HUDEP-2 (cell line): ENCODE measurements around the gene SPTSSA.

ENCODE experiments used
- DNase-seq, 76 experiments: peaks; one replicate each; lab custom pipeline; 2025; ENCODE audit not compliant: unreplicated experiment in 76 of 76; lab: John Stamatoyannopoulos, UW

SPTSSA gene

DNA sequence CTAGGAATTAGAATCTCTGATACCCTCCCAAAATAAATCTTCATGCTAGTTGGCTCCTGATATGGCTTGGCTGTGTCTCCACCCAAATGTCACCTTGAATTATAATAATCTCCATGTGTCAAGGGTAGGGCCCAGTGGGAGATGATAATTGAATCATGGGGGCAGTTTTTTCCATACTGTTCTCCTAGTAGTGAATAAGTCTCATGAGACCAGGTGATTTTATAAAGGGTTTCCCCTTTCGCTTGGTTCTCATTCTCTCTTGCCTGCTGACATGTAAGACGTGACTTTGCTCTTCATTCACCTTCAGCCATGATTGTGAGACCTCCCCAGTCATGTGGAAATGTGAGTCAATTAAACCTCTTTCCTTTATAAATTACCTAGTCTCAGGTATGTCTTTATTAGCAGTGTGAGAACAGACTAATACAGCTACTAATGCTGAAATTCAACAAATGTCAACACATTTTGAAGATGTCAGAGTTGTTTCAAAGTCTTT lies 12.2 kb upstream of the SPTSSA start:
- no peak for DNase-seq

DNA sequence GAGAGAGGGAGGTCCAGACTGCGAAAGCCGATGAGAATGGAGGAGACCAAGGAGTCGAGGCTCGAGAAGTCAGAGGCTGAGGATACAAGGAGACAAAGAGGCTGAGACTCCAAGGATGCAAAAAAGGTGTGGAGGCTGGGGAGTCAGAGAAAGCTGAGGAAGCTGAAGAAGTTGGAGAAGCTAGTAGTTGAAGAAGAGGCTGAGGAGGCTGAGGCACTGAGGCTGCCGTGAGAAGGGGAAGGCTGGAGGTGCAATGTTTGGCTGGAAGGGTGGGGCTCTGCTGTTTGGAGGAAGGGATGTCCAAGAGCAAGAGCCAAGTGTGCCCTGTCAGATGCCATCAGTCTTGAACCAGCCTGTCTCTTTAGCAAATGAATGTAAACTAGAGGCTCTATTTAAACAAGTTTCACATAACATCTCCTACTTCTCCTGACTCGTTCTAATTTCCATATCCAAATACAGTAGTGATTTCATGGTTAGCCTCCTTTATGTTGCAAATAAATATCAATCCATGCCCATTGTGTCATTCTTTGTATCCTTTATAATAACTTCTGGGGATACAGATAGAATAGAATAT lies 10.8 kb upstream of the SPTSSA start:
- no peak for DNase-seq

DNA sequence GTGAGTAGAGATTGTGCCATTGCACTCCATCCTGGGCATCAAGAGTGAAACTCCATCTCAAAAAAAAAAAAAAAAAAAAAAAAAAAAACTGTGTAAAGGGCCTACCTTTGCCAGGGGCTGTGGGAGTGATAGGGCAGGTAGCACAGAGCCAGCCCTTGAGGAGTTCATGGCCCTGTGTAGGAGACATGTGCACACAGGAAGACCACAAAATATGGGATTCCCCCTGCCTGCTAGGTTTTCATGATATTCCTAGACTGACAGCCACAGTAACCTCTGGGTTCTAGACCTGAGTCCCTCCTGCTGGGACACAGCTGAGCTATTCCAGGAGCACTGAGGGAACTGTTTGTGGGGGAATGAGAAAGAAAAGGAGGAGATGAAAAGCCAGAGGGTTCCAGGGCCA lies 8.3 kb upstream of the SPTSSA start:
- no peak for DNase-seq

DNA sequence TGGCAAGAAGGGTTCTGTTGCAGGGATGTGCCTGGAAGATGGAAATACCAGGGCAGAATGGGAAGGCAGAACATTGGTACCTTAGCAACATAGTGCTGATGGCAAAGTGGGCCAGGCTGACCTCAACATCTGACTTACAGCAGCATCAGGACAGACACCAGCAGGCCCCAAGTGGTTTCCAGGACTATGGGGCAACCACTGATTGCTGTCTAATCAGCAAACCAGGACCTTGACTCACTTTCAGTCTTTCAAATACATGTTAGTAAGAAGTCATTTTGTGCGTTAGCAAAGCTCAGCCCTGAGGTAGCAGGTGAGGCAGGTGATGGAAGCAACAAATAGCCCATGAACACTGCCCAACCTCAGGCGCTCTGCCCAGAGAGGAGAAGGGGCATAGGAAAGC lies 4.7 kb upstream of the SPTSSA start:
- DNase-seq: peak in 1 of 76 experiments; percentile 1

DNA sequence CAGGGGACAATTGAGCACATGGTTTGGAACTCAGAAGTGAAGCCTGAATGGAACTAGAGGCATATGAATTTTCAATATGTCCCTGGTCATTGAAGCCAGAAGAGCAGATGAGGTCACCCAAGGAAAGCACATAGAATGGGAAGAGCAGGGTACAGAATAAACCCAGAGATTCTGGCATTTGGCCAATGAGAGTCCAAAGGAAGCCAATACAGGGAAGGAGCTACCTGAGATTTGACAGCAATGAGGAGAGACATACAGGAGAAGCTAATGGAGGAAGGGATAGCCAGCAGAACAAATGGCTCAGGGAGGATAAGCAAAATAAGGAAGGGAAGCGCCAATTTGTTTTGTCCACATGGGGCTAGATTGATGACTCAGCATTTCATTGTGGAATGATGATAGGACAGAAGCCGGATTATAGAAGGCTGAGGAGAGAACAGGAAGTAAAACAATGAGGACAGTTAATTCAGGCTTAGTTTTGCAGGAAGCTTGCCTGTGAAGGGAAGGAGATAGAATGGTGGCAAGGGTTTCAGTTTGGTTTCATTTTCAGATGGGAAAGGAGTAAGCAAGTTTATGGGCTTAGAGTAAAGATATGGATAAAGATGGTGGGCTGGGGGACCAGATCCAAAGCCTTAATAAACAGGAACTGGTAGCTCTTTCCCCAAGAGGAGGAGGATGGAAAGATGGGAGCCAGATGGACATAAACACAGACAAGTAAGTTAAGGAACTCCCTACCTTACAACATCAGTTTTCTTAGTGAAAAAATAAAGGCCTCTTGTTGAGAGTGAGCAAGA lies 3.2 kb upstream of the SPTSSA start:
- peak in 9 of 76 experiments; percentile 10 to 51 (median 15) for DNase-seq

DNA sequence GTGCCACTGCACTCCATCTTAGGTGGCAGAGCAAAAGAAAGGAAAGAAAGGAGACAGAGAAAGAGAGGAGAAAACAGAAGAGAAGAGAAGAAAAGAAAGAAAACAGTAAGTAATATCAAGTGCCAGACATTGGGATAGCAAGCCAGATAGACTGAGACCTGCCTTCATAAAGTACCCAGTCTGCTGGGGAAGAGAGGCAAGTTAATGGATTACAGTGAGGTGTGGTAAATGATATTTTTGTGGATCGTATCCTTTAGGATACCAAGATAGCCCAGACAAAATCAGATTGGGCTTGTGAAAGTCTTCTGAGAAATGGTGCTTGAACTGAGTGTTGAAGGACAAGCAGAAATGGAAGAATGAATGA lies 1.5 kb upstream of the SPTSSA start:
- DNase-seq: no peak

DNA sequence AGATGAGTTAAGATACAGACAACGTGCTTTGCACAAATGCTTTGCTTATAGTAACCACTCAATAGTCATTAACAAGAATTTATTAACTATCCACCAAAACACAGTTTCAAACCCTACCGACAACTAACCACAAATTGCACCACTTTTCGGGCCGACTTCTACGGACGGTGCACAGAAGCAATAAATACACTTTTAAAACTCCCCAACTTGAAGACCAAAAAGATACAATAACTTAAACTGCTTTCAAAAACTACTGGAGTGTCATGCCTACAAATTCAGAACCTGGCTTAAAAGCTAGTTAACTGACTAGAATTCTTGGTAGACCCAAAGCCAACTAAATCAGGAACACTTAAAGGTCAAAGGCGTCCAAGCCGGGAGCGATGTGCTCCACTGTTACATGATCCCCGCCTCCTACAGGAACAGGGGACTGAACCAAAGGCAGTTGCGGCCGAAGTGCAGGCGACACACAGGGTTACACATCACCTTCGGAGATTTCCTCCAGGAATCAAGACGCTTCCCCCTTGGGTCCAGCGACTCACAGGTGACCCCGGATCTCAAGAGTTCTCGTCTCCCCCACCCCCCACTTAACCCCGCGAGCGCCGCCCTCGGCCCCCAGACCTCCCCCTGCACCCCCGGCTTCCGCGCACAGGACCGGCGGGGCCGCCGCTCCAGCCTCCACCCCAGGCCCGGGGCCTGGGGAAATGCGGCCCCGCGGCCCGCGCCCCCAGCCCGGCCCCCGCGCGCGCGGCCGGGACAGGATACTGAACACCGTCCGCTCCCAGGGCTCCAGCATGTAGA lies 507 bp downstream of the SPTSSA start:
- peak in 27 of 76 experiments; percentile 2 to 37 (median 13) for DNase-seq

DNA sequence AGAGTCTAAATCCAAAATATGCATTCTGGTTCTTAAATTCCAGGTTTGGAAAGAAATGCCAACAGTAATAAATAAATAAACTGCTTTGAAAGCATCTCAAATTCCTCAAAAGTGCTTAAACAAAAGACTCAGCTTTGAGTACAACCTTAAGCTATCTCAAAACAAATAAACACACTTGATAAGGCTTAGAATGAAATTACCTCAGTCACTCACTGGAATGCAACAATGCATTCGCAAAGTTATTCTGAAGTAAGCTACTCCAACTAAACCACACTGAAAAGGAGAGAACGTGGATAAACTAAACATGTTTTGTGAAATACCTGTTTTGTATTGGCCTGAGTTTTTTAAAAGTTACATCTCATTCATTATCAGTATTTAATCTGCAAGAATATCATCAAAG lies 1.2 kb downstream of the SPTSSA start:
- DNase-seq: no peak

DNA sequence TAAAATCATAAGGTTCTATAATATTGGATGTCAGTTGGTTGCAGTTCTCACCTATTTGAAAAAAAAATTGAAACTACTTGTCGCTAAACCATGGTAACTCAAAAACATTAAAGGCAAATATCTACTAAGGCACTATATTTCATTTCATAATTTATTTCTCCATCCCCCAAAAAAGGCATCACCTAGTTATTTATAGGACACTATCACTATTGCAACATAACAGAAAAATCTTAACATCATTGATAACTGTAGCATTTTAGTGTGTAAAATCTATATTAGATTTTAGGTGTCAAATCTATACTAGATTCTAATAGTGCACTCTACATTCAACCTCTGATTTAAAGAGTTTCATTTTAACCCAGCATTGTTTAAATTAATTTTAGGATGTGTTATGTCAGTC lies 1.7 kb downstream of the SPTSSA start:
- no peak for DNase-seq

DNA sequence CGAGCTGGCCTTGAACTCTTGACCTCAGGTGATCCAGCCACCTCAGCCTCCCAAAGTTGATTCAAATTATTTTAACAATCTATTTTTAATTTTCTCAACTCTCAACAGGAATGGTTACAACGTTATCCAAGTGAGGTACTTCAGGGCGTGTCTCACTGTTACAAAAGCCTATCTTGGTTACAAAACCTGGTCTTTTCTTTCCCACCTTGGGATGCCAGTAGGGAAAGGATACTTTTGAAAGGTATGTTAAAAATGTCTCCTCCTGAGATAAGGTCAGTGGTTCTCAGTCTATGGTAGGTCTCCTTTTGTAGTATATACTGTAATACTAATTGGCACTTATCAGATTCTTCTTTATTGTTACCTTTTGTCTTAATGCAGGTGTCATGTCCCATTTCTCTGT lies 4.9 kb downstream of the SPTSSA start:
- no peak for DNase-seq

DNA sequence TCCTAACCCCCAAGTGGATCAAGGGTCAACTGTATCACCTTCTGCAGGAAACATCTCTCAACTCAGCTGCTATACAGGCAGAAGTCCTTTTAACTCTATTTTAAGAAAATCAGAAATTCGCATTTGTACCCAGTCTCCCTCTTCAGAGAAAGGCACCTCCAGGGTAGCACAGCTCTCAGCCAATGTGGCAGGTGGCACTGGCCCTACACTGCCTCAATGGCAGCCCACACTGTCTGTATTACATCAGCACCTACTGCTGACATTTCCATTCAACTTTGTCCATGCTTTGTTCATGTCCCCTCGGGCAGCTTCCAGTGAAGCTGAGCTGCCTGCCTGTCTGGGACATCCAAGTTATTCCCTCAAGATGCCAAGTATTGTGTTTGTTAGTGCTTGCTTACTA lies 8.8 kb downstream of the SPTSSA start:
- DNase-seq: no peak

DNA sequence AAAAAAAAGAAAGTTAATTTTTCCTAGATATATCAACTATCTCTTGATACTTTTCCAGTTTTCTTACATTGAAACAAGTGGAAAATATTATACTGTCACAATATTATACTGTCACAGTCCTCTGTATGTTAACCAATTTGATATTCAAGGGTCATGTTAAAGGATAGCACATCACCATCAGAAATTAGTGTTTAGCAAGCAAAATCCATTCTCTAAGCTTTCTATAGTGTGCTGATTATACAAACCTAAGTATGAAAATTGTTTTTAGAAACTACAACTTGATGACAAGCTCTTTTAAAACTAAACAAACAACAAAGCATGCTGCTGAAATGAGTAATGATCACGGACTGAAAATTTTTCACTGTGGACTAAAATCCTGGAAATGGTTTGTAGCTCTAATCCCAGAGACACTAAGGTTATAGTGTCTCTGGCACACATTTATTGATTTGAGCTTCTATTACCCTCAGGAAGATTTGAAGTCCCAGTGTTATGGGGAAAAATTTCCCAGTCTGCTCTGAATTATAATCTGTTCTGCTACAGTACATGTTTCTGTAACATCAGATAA lies 9.7 kb downstream of the SPTSSA start:
- DNase-seq: no peak

DNA sequence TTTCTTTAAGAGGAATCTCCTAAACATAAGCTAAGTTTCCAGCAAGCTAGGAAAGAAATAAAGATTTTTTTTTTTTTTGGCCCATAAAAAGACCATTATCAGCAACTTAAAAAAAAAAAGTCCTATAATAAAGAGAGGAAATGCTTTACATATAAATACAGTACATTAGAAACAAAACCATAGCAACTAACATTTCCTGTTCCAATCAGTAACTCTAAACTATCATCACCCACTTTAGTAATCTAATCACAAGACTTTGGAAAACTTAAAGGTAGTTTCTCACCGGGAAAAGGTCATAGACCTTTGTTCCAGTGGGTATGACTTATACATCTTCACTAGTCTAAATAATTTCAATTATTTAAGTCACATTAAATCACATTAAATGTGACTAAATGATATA lies 11.1 kb downstream of the SPTSSA start:
- no peak for DNase-seq

DNA sequence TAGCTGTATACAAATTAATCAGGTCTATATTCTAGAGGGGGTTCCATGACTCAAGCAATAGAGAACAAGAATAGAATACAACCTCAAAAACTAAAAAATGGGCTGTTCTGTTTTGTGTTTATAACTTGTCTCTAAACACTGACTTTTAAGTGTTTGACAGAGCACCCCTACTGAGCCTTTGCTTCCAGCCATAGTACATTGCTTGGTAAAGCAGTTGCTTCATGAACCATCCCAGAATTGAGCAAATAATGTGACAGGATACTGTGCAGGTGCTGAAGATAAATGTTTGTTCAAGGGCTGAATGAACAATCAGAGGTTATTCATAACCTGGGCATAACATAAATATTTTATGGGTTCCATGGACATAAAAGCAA lies 11.5 kb downstream of the SPTSSA start:
- DNase-seq: no peak

DNA sequence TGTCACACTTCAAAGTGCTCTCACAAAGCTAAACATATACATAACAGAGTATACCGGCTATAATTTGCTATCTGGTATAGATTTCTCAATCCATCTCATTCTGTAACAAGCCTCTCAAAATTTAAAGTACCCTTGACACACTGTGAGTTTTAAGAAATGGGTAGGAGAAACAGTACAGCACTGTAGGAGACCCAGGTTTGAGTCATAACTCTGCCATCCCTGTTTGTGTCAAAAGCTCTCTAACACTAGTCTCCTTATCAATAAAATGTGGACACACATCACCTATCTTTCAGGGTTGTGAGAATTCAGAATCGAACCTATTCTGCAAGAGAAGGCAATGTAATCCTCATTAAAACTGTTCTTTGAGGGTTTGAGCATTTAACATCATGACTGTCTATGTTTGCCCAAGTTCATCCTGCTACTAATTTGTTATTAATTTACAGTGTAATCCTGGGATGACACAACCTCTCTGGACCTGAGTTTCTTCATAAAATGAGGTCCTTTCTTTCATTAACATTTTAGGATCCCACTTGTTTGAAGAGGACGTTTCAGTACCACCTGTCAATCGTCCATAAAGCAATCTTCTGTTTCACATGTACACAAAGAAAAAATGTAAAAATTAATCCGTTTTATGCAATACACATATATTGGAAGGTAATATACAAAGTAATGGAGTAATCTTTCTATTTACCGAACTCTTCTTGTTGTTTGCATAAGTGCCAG lies 12.1 kb downstream of the SPTSSA start:
- no peak for DNase-seq

DNA sequence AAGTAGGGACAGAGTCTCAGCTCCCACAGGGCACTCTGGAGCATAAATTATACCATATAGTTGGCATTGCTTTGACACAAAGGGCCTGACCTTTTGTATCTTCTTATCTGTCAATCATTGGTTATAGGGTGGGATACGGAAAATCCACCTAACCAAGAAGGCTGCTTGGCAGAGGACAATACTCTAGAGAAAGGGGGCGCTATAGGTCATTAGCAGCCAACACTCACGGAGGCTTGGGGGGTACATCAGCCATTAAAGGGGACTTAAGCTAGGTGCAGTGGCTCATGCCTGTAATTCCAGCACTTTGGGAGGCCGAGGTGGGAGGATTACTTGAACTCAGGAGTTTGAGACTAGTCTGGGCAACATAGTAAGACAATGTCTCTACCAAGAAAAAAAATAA lies 22.9 kb downstream of the SPTSSA start:
- no peak for DNase-seq

DNA sequence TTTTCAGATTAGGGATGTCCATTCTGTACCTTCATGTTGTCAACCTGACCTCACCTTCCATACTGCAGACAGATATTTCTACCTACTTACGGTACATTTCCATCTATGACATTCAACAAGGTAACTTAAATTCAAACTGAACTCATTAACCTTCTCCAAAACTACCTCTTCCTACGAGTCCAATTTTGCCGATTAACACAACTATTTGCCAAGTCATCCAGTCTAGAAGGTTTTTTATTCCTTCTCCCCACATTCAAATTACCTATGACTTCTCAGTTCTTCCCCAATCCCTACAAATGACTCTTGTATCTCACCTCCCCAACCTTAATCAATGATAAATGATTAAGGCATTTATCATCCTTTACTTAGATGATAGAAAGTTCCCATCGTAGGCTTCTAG lies 23.6 kb downstream of the SPTSSA start:
- DNase-seq: no peak

DNA sequence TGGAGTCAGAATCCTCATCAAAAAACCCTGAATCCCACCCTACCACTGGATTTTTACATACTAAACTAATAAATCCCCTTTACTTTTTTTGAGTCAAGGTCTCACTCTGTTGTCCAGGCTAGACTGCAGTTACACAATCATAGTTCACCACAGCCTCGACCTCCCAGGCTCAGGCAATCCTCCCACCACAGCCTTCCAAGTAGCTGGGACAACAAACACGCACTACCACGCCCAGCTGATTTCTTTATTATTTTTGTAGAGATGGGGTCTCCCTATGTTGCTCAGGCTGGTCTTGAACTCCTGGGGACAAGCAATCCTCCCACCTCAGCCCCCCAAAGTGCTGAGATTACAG lies 24.3 kb downstream of the SPTSSA start:
- no peak for DNase-seq

DNA sequence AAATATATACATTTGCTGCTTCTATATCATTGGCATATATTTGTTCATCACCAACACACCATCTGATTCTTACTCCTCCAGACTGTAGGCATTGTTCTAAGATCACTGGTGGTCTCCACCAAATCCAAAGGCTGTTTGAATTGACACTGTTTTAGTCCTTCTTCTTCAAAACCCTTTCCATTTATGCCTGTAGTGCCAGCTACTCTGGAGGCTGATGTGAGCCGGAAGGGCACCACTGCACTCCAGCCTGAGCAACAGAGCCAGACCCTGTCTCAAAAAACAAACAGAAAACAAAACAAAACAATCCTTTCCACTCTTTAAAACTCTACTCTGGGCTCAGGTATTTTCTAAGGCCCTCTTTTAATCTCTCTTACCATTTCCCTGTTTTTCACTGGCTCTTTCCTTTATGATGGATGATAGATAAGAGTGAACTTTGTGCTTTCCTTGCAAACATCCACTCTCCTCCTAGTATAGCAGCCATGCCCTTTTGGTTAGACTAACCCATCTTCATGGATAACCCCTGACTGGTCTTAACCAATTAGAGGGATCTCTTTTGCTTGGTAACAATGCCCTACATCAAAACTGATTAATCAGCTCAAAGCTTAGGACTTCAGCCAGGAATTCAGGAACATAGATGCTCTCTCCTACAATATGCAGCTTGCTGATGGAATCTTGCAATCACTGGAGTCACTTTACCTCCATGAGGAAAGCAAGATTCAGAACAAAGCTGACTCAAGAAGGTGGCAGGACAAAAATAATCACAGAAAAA lies 24.9 kb downstream of the SPTSSA start:
- no peak for DNase-seq
